ENCODE measurements around the gene SPATA2L. TPM values are rescaled to one million over a fixed set of nuclear protein-coding genes. Genes with fewer than 3 reads are reported as not detected.
A peak's percentile ranks its signal among the peaks of the same experiment; 100 is the strongest.

The SPATA2L gene, protein sequence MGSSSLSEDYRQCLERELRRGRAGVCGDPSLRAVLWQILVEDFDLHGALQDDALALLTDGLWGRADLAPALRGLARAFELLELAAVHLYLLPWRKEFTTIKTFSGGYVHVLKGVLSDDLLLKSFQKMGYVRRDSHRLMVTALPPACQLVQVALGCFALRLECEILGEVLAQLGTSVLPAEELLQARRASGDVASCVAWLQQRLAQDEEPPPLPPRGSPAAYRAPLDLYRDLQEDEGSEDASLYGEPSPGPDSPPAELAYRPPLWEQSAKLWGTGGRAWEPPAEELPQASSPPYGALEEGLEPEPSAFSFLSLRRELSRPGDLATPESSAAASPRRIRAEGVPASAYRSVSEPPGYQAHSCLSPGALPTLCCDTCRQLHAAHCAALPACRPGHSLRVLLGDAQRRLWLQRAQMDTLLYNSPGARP
- total RNA-seq: 15.0 and 15.4 TPM in 2 replicates
- 7.7 TPM for polyA plus RNA-seq (2012)

DNA sequence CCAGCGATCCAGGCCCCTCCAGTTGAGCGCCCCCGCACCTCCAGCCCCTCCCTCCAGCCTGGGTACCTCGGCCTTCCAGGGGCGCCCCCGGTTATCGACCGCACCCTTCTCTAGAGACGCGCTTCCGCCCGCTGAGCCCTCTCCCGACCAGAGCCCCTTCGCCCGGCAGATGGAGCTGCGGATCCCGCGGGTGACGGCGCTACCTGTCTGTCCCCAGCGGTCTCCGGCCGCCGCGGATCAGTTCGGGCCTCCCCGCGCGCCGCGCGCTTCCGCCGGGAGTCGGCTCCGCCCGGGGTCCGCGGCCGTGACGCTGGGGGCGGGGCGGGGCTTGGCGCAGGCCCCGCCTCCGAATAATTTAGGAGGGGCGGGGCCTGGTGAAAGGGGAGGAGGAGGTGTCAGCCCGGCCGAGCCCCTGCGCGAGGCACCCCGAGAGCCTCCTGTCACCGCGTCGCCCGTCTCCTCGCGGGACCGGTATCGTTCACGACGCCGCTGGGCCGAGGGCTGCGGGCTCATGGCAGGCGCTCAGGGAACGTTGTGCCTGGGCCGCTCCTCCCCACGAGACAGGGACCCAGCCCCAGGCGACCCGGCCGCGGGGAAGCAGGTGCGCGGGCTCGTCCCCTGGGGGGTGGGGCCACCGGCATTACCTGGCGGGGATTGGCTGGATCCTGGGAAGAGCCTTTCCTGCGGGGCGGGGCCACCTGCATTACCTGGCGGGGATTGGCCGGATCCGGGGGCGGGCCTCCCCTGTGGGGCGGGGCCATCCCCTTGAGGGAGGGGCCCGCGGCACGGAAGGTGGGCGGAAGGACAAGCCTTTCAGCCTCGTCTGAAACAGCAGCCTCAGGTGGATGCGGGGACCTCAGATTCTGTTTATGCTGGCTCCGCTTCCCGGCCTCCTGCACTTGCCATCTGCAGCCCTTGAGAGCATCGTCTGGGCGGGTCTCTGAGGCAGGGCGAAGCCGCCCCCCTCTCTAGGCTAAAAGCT lies at the start of gene SPATA2L:
TSS of gene SPATA2L (minus strand) at position 281 of the 982 bp plus-strand sequence. CDS start 473 bp downstream, outside the sequence.
- DNase-seq (ENCODE audit: low read depth): peak; percentile 70

DNA sequence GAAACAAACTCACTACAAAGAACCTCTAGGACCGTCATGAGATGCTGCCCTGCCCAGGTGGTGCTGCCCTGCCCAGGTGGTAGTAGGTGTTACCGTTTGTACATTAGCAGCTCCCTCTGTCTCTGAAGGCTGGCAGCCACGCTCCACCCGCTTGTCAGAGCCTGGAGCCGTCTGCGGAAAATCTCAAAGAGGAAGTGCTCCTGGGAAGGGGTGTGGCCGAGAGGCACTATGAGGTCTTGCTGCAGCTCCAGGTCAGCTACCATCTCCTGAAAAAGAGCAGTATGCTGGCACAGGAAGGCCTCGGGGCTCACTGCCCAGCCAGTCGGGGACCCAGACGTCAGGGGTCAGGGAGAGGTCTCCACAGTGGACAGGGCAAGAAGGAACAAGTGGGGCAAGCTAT lies 48.1 kb upstream of the SPATA2L start:
- no peak for DNase-seq (ENCODE audit: low read depth)

DNA sequence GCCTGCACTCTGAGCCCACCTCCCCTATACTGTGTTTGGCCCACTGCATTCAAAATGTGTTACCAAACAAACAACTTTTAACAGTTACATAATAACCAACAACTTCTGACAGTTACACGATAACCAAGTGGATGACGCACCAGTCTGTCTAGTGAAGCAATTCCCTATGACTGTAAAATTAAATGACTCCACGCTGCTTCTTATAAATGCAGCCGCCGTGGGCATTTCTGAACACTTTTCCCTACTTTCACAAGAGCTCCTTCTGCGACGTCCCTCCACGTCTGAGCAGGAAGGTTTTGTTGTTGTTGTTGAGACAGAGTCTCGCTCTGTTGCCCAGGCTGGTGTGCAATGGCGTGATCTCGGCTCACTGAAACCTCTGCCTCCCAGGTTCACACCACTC lies 47.4 kb upstream of the SPATA2L start:
- no peak for DNase-seq (ENCODE audit: low read depth)

DNA sequence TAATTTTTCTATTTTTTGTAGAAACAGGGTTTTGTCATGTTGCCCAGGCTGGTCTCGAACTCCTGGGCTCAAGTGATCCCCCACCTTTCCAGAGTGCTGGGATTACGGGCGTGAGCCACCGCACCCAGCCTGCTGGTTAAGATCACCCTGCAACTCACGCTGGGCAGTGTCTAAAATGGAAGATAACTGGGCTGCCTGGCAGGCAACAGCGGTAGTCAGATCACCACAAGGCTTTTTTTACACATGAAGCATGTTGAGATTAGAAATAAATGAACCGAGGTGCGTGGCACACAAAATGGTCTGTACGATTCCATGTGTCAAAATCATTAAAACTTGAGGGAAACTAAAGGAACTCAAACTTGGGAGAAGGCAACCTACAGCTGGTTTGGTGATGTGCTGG lies 46.6 kb upstream of the SPATA2L start:
- DNase-seq (ENCODE audit: low read depth): no peak

DNA sequence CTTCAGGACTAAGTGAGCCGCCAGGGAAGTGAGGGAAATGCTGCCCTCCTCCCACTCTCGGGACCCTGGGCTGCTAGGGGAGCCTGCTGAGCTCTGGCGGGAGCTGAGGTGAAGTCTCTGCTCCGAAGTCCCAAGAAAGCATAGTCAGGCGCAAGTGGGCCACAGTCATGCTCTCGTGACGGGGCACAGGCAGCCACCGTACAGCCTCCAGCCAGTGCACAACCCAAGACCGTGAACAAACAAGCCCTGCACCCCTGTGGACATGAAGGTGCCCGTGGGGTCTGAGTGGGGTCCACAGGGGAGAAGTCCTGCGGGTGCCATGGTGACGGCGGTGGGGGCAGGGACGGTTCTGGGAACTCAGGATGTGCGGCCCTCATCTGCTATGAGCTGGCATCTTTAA lies 44.5 kb upstream of the SPATA2L start:
- DNase-seq (ENCODE audit: low read depth): no peak

DNA sequence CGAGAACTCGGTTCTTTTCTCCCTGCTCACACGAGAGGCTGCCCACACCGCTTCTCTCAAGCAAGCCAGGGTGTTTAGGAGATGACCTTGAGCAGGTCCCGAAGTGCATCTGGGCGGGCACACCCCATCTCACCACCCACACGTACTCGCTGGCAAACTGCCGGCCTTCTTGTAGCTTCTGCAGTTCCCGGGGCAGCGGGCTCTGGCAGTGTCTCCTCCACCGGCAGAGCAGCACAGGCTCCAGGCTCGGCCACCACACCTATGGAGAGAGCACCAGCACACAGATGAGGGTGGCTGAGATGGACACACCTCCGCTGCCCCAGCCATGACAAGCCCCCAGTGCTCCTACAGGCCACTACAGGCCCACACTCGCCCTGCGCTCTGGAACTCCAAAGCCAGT lies 43.3 kb upstream of the SPATA2L start:
- no peak for DNase-seq (ENCODE audit: low read depth)

DNA sequence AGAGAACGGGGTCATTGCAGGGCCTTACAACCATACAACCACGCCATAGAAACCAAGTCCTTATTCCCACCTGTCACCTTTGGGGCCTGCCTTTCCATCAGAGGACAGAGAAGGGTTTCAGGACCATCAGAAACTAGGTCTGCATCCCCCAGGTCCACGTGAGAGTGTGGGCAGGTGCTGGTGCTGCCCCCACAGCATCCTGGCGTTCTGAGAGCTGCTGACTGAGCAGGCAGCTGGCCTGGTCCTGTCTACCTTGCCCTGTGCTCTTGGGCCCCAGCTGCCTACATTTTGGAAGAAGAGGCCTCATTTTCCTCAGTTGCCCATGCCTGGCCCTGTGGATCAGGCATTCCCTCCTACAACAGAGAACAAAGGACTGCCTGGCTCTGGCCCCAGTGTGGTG lies 41.4 kb upstream of the SPATA2L start:
- DNase-seq (ENCODE audit: low read depth): no peak

DNA sequence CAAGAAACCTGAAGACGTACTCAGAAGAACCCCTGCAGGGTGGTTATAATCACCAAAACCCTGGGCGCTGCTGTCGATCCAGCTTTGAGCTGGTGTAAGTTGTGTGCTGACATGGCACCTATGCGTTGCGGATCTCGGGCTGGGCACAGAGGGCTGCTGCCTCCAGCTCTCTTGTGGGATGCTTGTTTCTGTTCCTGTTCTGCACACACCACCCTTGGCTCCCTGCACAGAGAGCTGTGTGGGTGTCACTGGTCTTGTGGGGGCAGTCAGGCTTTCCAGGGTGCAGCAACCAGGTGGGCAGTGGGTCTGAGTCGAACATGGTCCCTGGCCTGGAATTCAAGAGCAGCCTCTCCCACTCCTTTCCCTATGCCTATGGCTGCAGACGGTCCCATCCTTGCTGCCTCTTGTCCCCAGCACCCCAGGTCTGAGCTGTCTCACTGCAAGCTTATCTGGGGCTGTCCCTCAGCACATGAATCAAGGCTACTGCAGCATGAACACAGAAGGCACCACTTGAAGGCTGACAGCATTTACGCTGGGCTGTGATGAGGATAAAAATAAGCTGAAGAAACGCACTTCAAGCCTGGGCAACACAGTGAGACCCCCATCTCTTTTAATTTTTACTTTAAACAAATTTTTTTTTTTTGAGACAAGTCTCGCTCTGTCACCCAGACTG lies 40.0 kb upstream of the SPATA2L start:
- DNase-seq (ENCODE audit: low read depth): no peak

DNA sequence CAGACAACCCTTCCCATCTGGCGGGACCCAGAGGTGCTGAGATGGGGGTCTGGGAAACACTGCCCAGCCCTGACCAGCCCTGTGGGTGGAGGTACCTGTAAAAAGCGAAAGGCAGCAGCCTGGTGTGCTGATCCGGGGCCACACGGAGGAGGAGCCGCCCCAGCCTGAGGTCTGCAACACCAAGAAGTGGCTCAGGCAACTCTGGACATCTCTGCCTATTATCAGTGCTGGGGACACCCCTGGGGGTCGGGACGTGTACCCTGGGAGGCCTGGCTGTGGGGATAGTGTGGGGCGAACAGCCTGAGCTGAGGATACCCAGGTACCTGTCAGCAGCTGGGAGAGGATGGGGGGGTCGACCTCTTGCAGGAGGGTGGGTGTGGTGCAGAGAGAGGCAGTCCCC lies 37.9 kb upstream of the SPATA2L start:
- no peak for DNase-seq (ENCODE audit: low read depth)

DNA sequence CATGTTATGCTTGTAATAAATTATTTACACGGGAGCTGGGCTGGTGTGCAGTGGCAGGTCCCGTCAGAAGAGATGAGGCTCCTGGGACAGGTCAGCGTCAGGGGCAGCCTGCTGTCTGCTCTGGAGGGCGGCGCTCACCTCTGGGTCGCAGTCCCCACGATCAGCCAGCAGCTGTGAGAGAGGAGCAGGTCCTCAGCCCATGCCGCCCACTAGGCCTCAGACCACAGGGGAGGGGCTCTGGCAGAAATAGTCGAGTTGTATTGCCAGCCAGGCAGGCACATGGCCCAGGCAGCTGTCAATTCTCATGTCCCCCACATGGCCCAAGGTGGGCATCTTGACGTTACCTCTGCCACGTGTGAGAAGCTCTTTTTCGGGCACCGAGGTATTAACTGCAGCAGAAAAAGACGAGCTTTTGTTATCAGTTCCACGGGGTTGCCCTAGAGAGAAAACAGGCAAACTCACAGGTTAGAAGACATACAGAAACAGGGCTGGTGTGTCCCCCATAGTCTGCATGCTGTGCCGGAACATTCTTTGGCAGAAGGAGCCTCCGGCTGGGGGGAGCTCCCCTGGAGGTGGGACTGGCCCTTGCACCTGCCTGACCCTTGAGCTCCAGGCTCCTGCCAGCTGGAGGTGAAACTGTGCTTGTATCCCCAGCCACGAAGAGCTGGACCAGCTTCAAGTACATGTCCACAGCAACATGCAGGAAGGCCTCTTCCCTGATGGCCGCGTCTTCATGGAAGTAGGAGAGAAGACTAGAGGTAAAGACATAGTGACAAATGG lies 37.2 kb upstream of the SPATA2L start:
- DNase-seq (ENCODE audit: low read depth): peak; percentile 36

DNA sequence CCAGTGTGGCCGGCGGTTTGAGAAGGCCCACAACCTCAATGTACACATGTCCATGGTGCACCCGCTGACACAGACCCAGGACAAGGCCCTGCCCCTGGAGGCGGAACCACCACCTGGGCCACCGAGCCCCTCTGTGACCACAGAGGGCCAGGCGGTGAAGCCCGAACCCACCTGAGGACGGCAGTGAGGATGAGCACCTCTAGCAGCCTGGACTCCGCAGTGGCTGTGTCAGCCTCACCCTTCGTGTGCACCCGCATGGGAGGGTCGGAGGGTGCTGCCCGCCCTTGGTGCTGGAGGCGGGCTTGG lies 36.5 kb upstream of the SPATA2L start:
- DNase-seq (ENCODE audit: low read depth): no peak

DNA sequence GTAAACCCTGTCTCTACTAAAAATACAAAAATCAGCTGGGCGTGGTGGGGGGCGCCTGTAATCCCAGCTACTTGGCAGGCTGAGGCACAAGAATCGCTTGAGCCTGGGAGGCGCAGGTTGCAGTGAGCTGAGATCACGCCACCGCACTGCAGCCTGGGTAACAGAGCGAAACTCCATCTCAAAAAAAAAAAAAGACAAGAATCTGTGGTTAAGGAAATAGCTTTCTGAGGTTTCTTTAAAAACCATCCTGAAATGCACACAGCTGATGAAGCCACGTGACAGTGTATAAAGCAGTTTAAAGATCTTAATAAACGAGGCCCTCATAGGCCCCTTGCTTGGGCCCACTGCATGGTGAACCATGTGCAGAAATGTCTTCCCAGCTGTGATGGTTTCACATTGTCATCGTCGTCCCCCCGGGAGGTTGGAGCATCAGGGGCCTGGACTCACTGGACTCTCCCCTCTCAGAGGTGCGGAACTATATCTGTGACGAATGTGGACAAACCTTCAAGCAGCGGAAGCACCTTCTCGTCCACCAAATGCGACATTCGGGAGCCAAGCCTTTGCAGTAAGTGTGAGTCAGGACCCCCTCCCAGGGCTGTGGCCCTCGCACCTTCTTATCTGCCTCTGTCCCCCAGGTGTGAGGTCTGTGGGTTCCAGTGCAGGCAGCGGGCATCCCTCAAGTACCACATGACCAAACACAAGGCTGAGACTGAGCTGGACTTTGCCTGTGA lies 36.0 kb upstream of the SPATA2L start:
- no peak for DNase-seq (ENCODE audit: low read depth)

DNA sequence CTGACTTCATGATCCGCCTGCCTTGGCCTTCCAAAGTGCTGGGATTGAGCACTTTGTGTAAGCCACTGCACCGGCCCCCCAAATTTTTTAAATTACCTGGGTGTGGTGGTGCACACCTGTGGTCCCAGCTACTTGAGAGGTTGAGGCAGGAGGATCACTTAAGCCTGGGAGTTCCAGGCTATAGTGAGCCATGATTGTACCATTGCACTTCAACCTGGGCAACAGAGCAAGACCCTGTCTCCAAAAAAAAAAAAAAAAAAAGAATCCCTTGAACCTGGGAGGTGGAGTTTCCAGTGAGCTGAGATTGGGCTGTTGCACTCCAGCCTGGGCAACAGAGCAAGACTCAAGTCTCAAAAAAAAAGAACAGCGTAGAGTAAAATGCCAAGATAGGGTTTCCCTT lies 35.0 kb upstream of the SPATA2L start:
- no peak for DNase-seq (ENCODE audit: low read depth)

DNA sequence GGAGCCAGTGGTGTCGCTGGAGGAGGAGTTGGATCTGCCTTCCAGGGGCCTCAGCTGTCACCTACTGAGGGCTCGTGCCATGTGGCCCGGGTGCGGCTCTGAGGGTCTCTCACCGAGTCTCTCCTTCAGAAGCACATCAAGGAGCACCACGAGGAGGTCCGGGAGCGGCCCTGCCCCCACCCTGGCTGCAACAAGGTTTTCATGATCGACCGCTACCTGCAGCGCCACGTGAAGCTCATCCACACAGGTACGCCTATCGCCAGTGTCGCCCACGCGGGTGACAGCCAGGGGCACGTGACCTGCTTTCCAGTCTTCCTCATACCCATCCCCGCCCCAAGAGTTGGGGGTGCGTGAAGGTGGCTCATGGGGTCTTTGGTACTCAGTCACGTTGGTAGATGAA lies 32.3 kb upstream of the SPATA2L start:
- no peak for DNase-seq (ENCODE audit: low read depth)

DNA sequence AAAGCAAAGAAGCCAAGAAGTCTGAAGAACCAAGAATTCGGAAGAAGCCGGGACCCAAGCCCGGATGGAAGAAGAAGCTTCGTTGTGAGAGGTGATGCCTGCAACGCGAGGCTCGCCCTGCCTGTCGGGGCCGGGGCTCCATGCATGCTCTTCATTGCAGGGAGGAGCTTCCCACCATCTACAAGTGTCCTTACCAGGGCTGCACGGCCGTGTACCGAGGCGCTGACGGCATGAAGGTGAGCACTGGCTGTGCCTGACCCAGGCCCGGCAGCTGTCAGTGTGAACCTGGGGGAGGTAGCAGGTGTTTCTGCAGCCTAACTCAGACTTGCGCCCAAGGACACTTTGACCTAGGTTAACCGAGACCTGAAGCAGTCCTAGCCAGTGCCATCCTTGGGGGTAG lies 31.8 kb upstream of the SPATA2L start:
- DNase-seq (ENCODE audit: low read depth): no peak

DNA sequence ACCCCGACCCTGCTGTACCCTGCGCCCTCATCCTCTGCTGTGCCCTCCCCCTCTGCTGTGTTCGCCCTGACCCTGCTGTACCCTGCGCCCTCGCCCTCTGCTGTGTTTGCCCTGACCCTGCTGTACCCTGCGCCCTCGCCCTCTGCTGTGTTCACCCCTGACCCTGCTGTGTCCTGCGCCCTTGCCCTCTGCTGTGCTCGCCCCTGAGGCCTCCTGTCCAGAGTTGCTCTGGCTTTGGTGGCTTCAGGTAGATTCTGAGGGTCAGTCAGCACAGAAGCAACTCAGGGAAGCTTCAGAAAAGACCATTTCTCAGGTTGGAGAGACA lies 31.4 kb upstream of the SPATA2L start:
- DNase-seq (ENCODE audit: low read depth): no peak

DNA sequence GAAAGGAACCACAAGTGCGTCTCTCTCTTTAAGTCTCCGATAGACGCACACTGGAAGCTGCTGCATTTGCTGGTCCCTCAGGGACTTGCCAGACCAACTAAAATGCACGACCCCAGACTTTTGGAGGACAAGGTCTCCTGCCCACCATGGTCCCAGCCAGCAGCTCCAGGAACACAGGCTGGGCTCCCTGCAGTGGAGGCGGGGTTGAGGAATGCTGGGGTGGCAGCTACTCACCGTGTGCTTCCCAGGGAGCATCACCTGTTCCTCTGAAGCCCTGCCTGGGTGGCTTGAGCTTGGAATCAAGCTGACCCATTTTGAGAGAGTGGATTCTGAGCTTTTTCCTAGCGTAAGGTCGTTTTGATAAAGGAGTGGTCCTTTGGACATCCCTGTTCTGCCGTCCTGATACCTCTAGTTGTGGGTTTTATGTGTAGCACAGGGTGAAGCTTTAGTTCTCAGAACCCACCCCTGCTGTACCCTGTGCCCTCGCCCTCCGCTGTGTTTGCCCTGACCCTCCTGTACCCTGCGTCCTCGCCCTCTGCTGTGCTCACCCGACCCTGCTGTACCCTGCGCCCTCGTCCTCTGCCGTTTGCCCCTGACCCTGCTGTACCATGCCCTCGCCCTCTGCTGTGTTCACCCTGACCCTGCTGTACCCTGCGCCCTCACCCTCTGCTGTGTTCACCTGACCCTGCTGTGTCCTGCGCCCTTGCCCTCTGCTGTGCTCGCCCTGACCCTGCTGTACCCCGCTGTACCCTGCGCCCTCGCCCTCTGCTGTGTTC lies 30.8 kb upstream of the SPATA2L start:
- DNase-seq (ENCODE audit: low read depth): no peak

DNA sequence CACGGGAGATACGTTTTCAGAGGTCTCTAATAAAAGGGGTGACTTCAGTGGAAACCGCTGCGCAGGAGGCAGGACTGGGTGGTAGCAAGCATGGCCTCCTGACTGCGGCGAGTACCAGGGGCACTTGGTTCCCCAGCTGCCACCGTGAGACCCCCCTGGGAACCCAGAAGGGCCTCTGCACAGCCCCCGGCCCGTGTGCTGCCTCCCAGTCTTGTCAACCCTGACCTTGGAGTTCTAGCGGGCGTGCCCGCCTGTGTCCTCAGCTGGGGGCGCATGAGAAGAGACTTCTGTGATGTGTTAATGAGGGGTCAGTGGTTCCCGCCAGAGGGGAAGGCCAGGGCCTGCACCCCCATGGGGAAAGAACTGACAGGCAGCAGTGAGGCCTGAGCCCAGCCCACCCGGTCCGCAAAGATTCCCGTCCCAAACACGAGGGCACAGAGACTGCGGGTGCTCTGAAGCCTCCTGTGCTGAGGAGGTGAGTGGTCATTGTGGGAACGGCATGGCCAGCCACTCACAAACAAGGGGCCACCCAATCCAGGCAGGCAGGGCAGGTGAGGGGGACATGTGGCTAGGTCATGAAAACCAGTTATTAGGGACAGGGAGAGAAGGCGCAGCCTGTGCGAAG lies 29.2 kb upstream of the SPATA2L start:
- no peak for DNase-seq (ENCODE audit: low read depth)
